ENCODE measurements around the gene IRF4.

IRF4 gene

GRCh38 chr6:381742-382461 lies 9.7 kb upstream of the IRF4 start:
- DNase-seq (ENCODE audit: low read depth), result no peak

- DNase-seq (ENCODE audit: low read depth), result no peak
These were observed 8.4 kb upstream of the IRF4 start for GRCh38 chr6:382883-383810.

- no peak for DNase-seq (ENCODE audit: low read depth)
These were observed 7.7 kb upstream of the IRF4 start for GRCh38 chr6:383856-384255.

GRCh38 chr6:384898-385297 lies 6.7 kb upstream of the IRF4 start:
- DNase-seq (ENCODE audit: low read depth), result no peak

GRCh38 chr6:385614-386013 lies 5.9 kb upstream of the IRF4 start:
- no peak for DNase-seq (ENCODE audit: low read depth)

- no peak for DNase-seq (ENCODE audit: low read depth)
These were observed 4.8 kb upstream of the IRF4 start for GRCh38 chr6:386688-387266.

GRCh38 chr6:387293-387741 lies 4.2 kb upstream of the IRF4 start:
- no peak for DNase-seq (ENCODE audit: low read depth)

GRCh38 chr6:388202-388903 lies 3.2 kb upstream of the IRF4 start:
- DNase-seq (ENCODE audit: low read depth), result no peak

GRCh38 chr6:389143-389542 lies 2.4 kb upstream of the IRF4 start:
- DNase-seq (ENCODE audit: low read depth), result no peak

- DNase-seq (ENCODE audit: low read depth), result no peak
These were observed 1.9 kb upstream of the IRF4 start for GRCh38 chr6:389622-390021.

- DNase-seq (ENCODE audit: low read depth), result no peak
These were observed 516 bp upstream of the IRF4 start for GRCh38 chr6:390914-391558.

- no peak for DNase-seq (ENCODE audit: low read depth)
These were observed 1.2 kb downstream of the IRF4 start for GRCh38 chr6:392441-393390.

- no peak for DNase-seq (ENCODE audit: low read depth)
These were observed 2.1 kb downstream of the IRF4 start for GRCh38 chr6:393391-394221.

- no peak for DNase-seq (ENCODE audit: low read depth)
These were observed 3.2 kb downstream of the IRF4 start for GRCh38 chr6:394641-395289.

- no peak for DNase-seq (ENCODE audit: low read depth)
These were observed 4.0 kb downstream of the IRF4 start for GRCh38 chr6:395432-396125.

GRCh38 chr6:396126-396520 lies 4.6 kb downstream of the IRF4 start:
- no peak for DNase-seq (ENCODE audit: low read depth)

- no peak for DNase-seq (ENCODE audit: low read depth)
These were observed 5.5 kb downstream of the IRF4 start for GRCh38 chr6:397056-397455.

- no peak for DNase-seq (ENCODE audit: low read depth)
These were observed 6.1 kb downstream of the IRF4 start for GRCh38 chr6:397604-398003.

- no peak for DNase-seq (ENCODE audit: low read depth)
These were observed 6.5 kb downstream of the IRF4 start for GRCh38 chr6:398065-398464.

All from activated T-cell treated with anti-CD3 and anti-CD28 coated beads for 24 hours (primary cell).